HCT116 (cell line): Measurements from ENCODE around the gene CHTOP. TPM values are rescaled to one million over a fixed set of nuclear protein-coding genes. Genes with fewer than 3 reads are reported as not detected.

Source experiments
- ATAC-seq: fragments of 200-7000 bp; cut with Tn5 transposase; 2 replicates; pipeline ENCODE4 v1.9.1; 2020; ENCODE audit warnings: mild to moderate bottlenecking, moderate library complexity
- BruUV-seq: library from RNA; stranded (reverse); fragments of 400-500 nt; replicated peaks from 2 replicates; lab custom pipeline; 2021; lab: Mats Ljungman, UMichigan
- CTCF ChIA-PET: fragments of 300-600 bp; sonication (Branson Sonifier 250); formaldehyde crosslinking; loops from one replicate; lab custom pipeline; 2021; ENCODE audit warnings: antibody characterized with exemption; lab: Charles Lee
- POLR2A ChIA-PET: fragments of 300-600, 350-600 bp; sonication (Branson Sonifier 250); formaldehyde crosslinking; loops from one replicate; lab custom pipeline; 2021; ENCODE audit warnings: antibody characterized with exemption; lab: Charles Lee
- RAD21 ChIA-PET, 2 experiments: fragments of 300-600 bp; sonication (Branson Sonifier 250); formaldehyde crosslinking; loops; one replicate each; lab custom pipeline; 2023; ENCODE audit warnings: low total read pairs in 2 of 2; ENCODE audit not compliant: uncharacterized antibody in 2 of 2, unreplicated experiment in 2 of 2, low non-redundant PET in 1 of 2; lab: Charles Lee
- DNase-seq: peaks from one replicate; pipeline ENCODE4 v3.0.0-alpha.2; 2010; ENCODE audit warnings: low read depth, low spot score
- H2AFZ ChIP-seq: fragments of 200-600 bp; shearing (Covaris generic), sonication (generic); 2 replicates; pipeline ENCODE4 v1.6.1; 2017; ENCODE audit warnings: low read depth, mixed run types, mixed read lengths, antibody characterized with exemption, low read length; ENCODE audit not compliant: poor library complexity, severe bottlenecking
- H3K27ac ChIP-seq: 2 replicates; pipeline ENCODE4 v1.5.1; 2012; ENCODE audit warnings: low read depth, low read length
- H3K27me3 ChIP-seq: fragments of 200-600 bp; sonication (generic); 2 replicates; pipeline ENCODE4 v1.6.1; 2016; ENCODE audit warnings: mixed run types, low read length, mixed read lengths; ENCODE audit not compliant: insufficient read depth
- H3K36me3 ChIP-seq, 2 experiments: fragments of 200-500 bp in 1 of 2; fragments of 200-600 bp in 1 of 2; sonication (Bioruptor generic) in 1 of 2; sonication (generic) in 1 of 2; 2 replicates each; pipeline versions ENCODE4 v1.5.1 to v1.6.1; 2014 to 2016; ENCODE audit warnings: low read length in 2 of 2, inconsistent platforms in 1 of 2, mixed read lengths in 1 of 2, mixed run types in 1 of 2; ENCODE audit not compliant: insufficient read depth in 2 of 2, control insufficient read depth in 1 of 2
- H3K4me1 ChIP-seq, 2 experiments: fragments of 200-600 bp in 1 of 2; sonication (generic) in 1 of 2; 2 replicates each; pipeline versions ENCODE4 v1.5.1 to v1.6.1; 2012 to 2017; ENCODE audit warnings: low read length in 2 of 2, inconsistent platforms in 1 of 2, mild to moderate bottlenecking in 1 of 2, mixed read lengths in 1 of 2, mixed run types in 1 of 2, moderate library complexity in 1 of 2; ENCODE audit not compliant: insufficient read depth in 2 of 2, control insufficient read depth in 1 of 2
- H3K4me2 ChIP-seq: fragments of 200-600 bp; sonication (generic); 2 replicates; pipeline ENCODE4 v1.6.1; 2017; ENCODE audit warnings: mixed run types, low read length, mixed read lengths
- H3K4me3 ChIP-seq, 2 experiments: fragments of 200-600 bp in 1 of 2; sonication (generic) in 1 of 2; replicated peaks in 1 of 2; 2 replicates each; pipeline ENCODE4 v1.5.1; 2011 to 2016; ENCODE audit warnings: low read length in 2 of 2, control low read depth in 1 of 2, low read depth in 1 of 2, mild to moderate bottlenecking in 1 of 2, mixed read lengths in 1 of 2, mixed run types in 1 of 2
- H3K79me2 ChIP-seq: fragments of 200-600 bp; sonication (generic); 2 replicates; pipeline ENCODE4 v1.6.1; 2017; ENCODE audit warnings: mild to moderate bottlenecking, mixed run types, low read length, moderate library complexity, mixed read lengths; ENCODE audit not compliant: insufficient read depth
- H3K9ac ChIP-seq: fragments of 200-600 bp; sonication (generic); 2 replicates; pipeline ENCODE4 v1.6.1; 2016; ENCODE audit warnings: low read length, mixed read lengths
- H3K9me2 ChIP-seq: fragments of 200-600 bp; sonication (generic), shearing (Covaris generic); 2 replicates; pipeline ENCODE4 v1.6.1; 2017; ENCODE audit warnings: mixed run types, mild to moderate bottlenecking, moderate library complexity; ENCODE audit not compliant: insufficient read depth
- H3K9me3 ChIP-seq, 2 experiments: fragments of 200-500 bp in 1 of 2; fragments of 200-600 bp in 1 of 2; sonication (Bioruptor generic) in 1 of 2; sonication (generic) in 1 of 2; 2 replicates each; pipeline ENCODE4 v1.6.1; 2014 to 2017; ENCODE audit warnings: low read length in 2 of 2, mixed read lengths in 2 of 2, inconsistent platforms in 1 of 2, low read depth in 1 of 2, mild to moderate bottlenecking in 1 of 2, mixed run types in 1 of 2, moderate library complexity in 1 of 2; ENCODE audit not compliant: control insufficient read depth in 1 of 2, insufficient read depth in 1 of 2
- H4K20me1 ChIP-seq: fragments of 200-600 bp; sonication (generic), shearing (Covaris generic); 2 replicates; pipeline ENCODE4 v1.6.1; 2017; ENCODE audit warnings: mixed run types, mild to moderate bottlenecking, moderate library complexity; ENCODE audit not compliant: insufficient read depth
- ATF3 ChIP-seq: IDR thresholded peaks from 2 replicates; pipeline ENCODE4 v1.6.1; 2012
- CEBPB ChIP-seq: IDR thresholded peaks from 2 replicates; pipeline ENCODE4 v1.6.1; 2012; ENCODE audit warnings: low read depth
- CTCF ChIP-seq, 3 experiments: fragments of 200-600 bp in 1 of 3; sonication (generic) in 1 of 3; IDR thresholded peaks in 2 of 3; conservative IDR thresholded peaks in 1 of 3; 2 replicates each; pipeline ENCODE4 v1.5.1; 2012 to 2017; ENCODE audit warnings: low read depth in 2 of 3, low read length in 2 of 3, antibody characterized with exemption in 1 of 3, borderline replicate concordance in 1 of 3, control low read depth in 1 of 3, mild to moderate bottlenecking in 1 of 3, mixed read lengths in 1 of 3, mixed run types in 1 of 3, moderate library complexity in 1 of 3; ENCODE audit not compliant: insufficient read depth in 1 of 3
- EGR1 ChIP-seq: IDR thresholded peaks from 2 replicates; pipeline ENCODE4 v1.6.1; 2012; ENCODE audit warnings: low read depth
- EZH2 ChIP-seq: fragments of 200-600 bp; sonication (generic); IDR thresholded peaks from 2 replicates; pipeline ENCODE4 v1.6.1; 2017; ENCODE audit warnings: antibody characterized with exemption, mixed run types
- EZH2phosphoT487 ChIP-seq: fragments of 200-600 bp; IDR thresholded peaks from 2 replicates; pipeline ENCODE4 v1.6.1; 2018; ENCODE audit warnings: antibody characterized with exemption, borderline replicate concordance
- FOSL1 ChIP-seq: IDR thresholded peaks from 2 replicates; pipeline ENCODE4 v1.6.1; 2012; ENCODE audit warnings: low read depth
- JUND ChIP-seq: IDR thresholded peaks from 2 replicates; pipeline ENCODE4 v1.6.1; 2012
- POLR2A ChIP-seq: IDR thresholded peaks from 2 replicates; pipeline ENCODE4 v1.7.0; 2011; ENCODE audit warnings: borderline replicate concordance; ENCODE audit not compliant: insufficient read depth, insufficient read length; ENCODE audit errors: extremely low read depth
- REST ChIP-seq: IDR thresholded peaks from 2 replicates; pipeline ENCODE4 v1.6.1; 2012; ENCODE audit warnings: low read depth
- SIN3A ChIP-seq: IDR thresholded peaks from 2 replicates; pipeline ENCODE4 v1.6.1; 2012; ENCODE audit warnings: low read depth
- SP1 ChIP-seq: IDR thresholded peaks from 2 replicates; pipeline ENCODE4 v1.6.1; 2012; ENCODE audit warnings: low read depth
- SRF ChIP-seq: IDR thresholded peaks from 2 replicates; pipeline ENCODE4 v1.6.1; 2012; ENCODE audit warnings: low read depth
- TCF7L2 ChIP-seq: IDR thresholded peaks from 2 replicates; pipeline ENCODE4 v1.7.0; 2011; ENCODE audit warnings: borderline replicate concordance, inconsistent platforms; ENCODE audit not compliant: insufficient read depth, insufficient read length; ENCODE audit errors: extremely low read depth
- ZBTB33 ChIP-seq: IDR thresholded peaks from 2 replicates; pipeline ENCODE4 v1.6.1; 2011; ENCODE audit warnings: mild to moderate bottlenecking, low read length, moderate library complexity; ENCODE audit not compliant: insufficient replicate concordance; ENCODE audit errors: extremely low read depth
- ZFX ChIP-seq: fragments of 450-650 bp; IDR thresholded peaks from 2 replicates; pipeline ENCODE4 v1.6.1; 2017
- intact Hi-C: fragments of 100-400 bp; cut with micrococcal nuclease; formaldehyde crosslinking; loops from 2 replicates; pipeline ENCODE4 v1.10.0; 2022
- total RNA-seq: library from RNA; stranded (reverse); gene quantifications from one replicate; pipeline ENCODE4 v1.2.1, GENCODE V29; 2021; ENCODE audit not compliant: unreplicated experiment

The CHTOP gene
- total RNA-seq, 1 experiment from 2014 or later: 110 TPM

GRCh38 chr1:153643100-153643499 lies 9.2 kb downstream of the CHTOP start:
- Histone ChIP-seq H3K27ac (no peak overlapping the region), H3K9me3 (no peaks in the 10 kb centered on the region), H3K9me2 (no peaks in the 10 kb centered on the region), H3K4me2 (no peak overlapping the region), H3K36me3 (peaks cover 70 to 79% of the 10 kb centered on the region in 2 experiments), H2AFZ (no peak overlapping the region), H4K20me1 (peaks cover 6% of the 10 kb centered on the region; the same call in 1 of the 2 replicates), H3K79me2 (peaks cover 70% of the 10 kb centered on the region), H3K4me1 (peaks cover 0 to 4% of the 10 kb centered on the region in 2 experiments; a peak in 1 of 4 replicates), H3K27me3 (no peaks in the 10 kb centered on the region), H3K4me3 (no peak overlapping the region), H3K9ac (no peak overlapping the region)
- TF ChIP-seq ZFX: no peak
- TF ChIP-seq SP1: no peak
- TF ChIP-seq SIN3A: no peak
- no peak for TF ChIP-seq EZH2phosphoT487
- no peak for TF ChIP-seq REST
- no peak for TF ChIP-seq SRF
- TF ChIP-seq TCF7L2: no peak
- TF ChIP-seq POLR2A: no peak
- no peak for TF ChIP-seq CEBPB
- no peak for TF ChIP-seq ATF3
- no peak for TF ChIP-seq FOSL1
- no peak for TF ChIP-seq JUND
- no peak for TF ChIP-seq EZH2
- no peak for TF ChIP-seq ZBTB33
- TF ChIP-seq EGR1: no peak
- TF ChIP-seq CTCF (IDR thresholded peaks at IDR 0.05 in 2 of 3, conservative IDR thresholded peaks at IDR 0.05 in 1 of 3; ENCODE audit: borderline replicate concordance in 1 of 3, insufficient read depth in 1 of 3, low read depth in 2 of 3, low read length in 2 of 3): no peak
- CTCF ChIA-PET: interaction anchor here (1.3 kb wide), 1 partner anchor 110 kb away, joined by 4 read pairs; no protein-coding TSS in a partner anchor
- RAD21 ChIA-PET: no interaction called here
- BruUV-seq: no TSS peak
- no peak for ATAC-seq
- POLR2A ChIA-PET: interaction anchor here (2.9 to 3.0 kb wide), 2 partner anchors 9 to 16 kb away, joined by 8 to 27 read pairs; partner anchors contain the start of genes CHTOP and S100A13
- intact Hi-C loops: no loop called here
- DNase-seq: no peak
